ENCODE results near the gene AFG1L. TPM values are rescaled to one million over a fixed set of nuclear protein-coding genes. Genes with fewer than 3 reads are reported as not detected.

Gene AFG1L
- total and polyA plus RNA-seq, 2 donors: 3.9 to 9.8 TPM

DNA sequence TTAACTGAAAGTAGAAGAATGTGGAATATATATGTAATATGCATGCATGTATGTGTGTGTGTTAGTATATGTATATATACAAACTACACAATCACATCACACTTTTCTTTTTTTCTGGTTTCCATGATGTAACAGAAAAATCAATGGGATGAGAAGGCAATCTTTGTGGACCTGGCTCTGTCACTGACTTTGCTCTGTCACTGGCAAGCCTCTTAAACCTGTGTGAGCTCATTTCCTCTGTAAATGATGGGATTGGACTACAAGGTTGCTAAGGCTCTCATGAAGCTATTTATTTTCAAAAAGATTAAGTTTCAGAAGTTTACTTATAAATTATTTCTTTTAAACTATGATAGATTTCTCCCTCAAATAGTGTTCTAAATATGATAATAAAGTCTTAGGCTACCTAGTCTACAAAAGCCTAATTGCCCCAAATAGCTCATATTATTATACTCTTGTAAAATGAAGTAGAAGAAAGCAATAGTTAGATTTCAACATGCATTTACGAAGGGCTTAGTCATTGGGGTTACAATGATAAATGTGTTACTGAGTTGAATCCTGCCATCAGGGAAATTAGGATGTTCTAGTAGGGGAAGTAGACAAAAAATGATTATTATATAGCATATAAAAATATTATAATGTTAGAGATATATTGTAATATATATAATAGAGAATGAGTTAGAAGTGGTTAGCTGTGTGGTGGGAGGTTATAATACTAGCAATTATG lies 129.3 kb downstream of the AFG1L start:
- Histone ChIP-seq H3K4me1 (ENCODE audit: control insufficient read depth in 2 of 2, insufficient read depth in 2 of 2, low read length in 2 of 2) (no peaks in the 10 kb centered on the region), H3K36me3 (ENCODE audit: control insufficient read depth in 2 of 2, insufficient read depth in 2 of 2, low read length in 1 of 2) (no peaks in the 10 kb centered on the region), H3K9me3 (ENCODE audit: control insufficient read depth in 2 of 2, insufficient read depth in 1 of 2, low read length in 1 of 2) (no peaks in the 10 kb centered on the region), H3K27ac (ENCODE audit: low read depth in 1 of 2, low read length in 1 of 2) (no peak overlapping the region), H3K4me3 (ENCODE audit: low read length in 2 of 2) (no peak overlapping the region), H3K27me3 (ENCODE audit: control insufficient read depth in 2 of 2, insufficient read depth in 1 of 2, low read length in 1 of 2) (no peaks in the 10 kb centered on the region)
- WGBS: 98% methylated on average over 1 of the region's 1 CpG
- DNase-seq (ENCODE audit: low read depth in 6 of 9, low spot score in 9 of 9): no peak

GRCh38 chr6:108425428-108425827 lies 130.6 kb downstream of the AFG1L start:
- Histone ChIP-seq H3K9me3 (ENCODE audit: control insufficient read depth in 2 of 2, insufficient read depth in 1 of 2, low read length in 1 of 2) (no peaks in the 10 kb centered on the region), H3K27ac (ENCODE audit: low read depth in 1 of 2, low read length in 1 of 2) (no peak overlapping the region), H3K36me3 (ENCODE audit: control insufficient read depth in 2 of 2, insufficient read depth in 2 of 2, low read length in 1 of 2) (no peaks in the 10 kb centered on the region), H3K27me3 (ENCODE audit: control insufficient read depth in 2 of 2, insufficient read depth in 1 of 2, low read length in 1 of 2) (no peaks in the 10 kb centered on the region), H3K4me3 (ENCODE audit: low read length in 2 of 2) (no peak overlapping the region), H3K4me1 (ENCODE audit: control insufficient read depth in 2 of 2, insufficient read depth in 2 of 2, low read length in 2 of 2) (no peaks in the 10 kb centered on the region)
- 98% methylated on average over 2 of the region's 2 CpGs for WGBS
- no peak for DNase-seq (ENCODE audit: low read depth in 6 of 9, low spot score in 9 of 9)

GRCh38 chr6:108432143-108432542 lies 137.3 kb downstream of the AFG1L start:
- Histone ChIP-seq H3K27ac (ENCODE audit: low read depth in 1 of 2, low read length in 1 of 2) (no peak overlapping the region), H3K4me1 (ENCODE audit: control insufficient read depth in 2 of 2, insufficient read depth in 2 of 2, low read length in 2 of 2) (no peaks in the 10 kb centered on the region), H3K36me3 (ENCODE audit: control insufficient read depth in 2 of 2, insufficient read depth in 2 of 2, low read length in 1 of 2) (no peaks in the 10 kb centered on the region), H3K9me3 (ENCODE audit: control insufficient read depth in 2 of 2, insufficient read depth in 1 of 2, low read length in 1 of 2) (no peaks in the 10 kb centered on the region), H3K4me3 (ENCODE audit: low read length in 2 of 2) (no peak overlapping the region), H3K27me3 (ENCODE audit: control insufficient read depth in 2 of 2, insufficient read depth in 1 of 2, low read length in 1 of 2) (no peaks in the 10 kb centered on the region)
- 96% methylated on average over 2 of the region's 2 CpGs for WGBS
- DNase-seq (ENCODE audit: low read depth in 6 of 9, low spot score in 9 of 9): no peak

DNA sequence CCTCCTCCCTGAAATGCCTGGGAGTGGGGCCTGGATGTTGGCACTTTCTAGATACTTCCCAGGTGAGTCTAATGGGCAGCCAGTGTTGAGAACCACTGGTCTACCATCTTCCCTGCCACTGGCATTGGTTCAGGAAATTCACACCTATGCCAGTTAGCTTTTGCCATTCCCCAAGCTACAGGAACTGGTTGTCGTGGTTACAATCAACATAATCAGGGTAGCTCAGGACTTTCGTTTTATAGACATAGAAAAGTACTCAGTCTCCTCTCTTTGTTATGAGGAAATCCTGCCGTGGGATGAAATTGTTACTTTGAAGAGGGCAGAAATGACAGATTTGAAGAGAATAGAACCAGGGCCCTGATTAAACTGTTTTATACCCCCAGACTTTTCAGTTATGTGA lies 137.9 kb downstream of the AFG1L start:
- no peaks in the 10 kb centered on the region for H3K9me3 ChIP-seq (ENCODE audit: control insufficient read depth in 2 of 2, insufficient read depth in 1 of 2, low read length in 1 of 2)
- 31% methylated on average over 3 of the region's 3 CpGs for WGBS
- H3K36me3 ChIP-seq (ENCODE audit: control insufficient read depth in 2 of 2, insufficient read depth in 2 of 2, low read length in 1 of 2): no peaks in the 10 kb centered on the region
- no peaks in the 10 kb centered on the region for H3K4me1 ChIP-seq (ENCODE audit: control insufficient read depth in 2 of 2, insufficient read depth in 2 of 2, low read length in 2 of 2)
- H3K27ac ChIP-seq (ENCODE audit: low read depth in 1 of 2, low read length in 1 of 2): no peak overlapping the region
- H3K27me3 ChIP-seq (ENCODE audit: control insufficient read depth in 2 of 2, insufficient read depth in 1 of 2, low read length in 1 of 2): no peaks in the 10 kb centered on the region
- no peak overlapping the region for H3K4me3 ChIP-seq (ENCODE audit: low read length in 2 of 2)
- peak in 1 of 9 donors; percentile 45 for DNase-seq (ENCODE audit: low read depth in 6 of 9, low spot score in 9 of 9)

GRCh38 chr6:108434222-108434621 lies 139.4 kb downstream of the AFG1L start:
- DNase-seq (ENCODE audit: low read depth in 6 of 9, low spot score in 9 of 9): no peak
- 90% methylated on average over 1 of the region's 1 CpG for WGBS
- no peaks in the 10 kb centered on the region for H3K36me3 ChIP-seq (ENCODE audit: control insufficient read depth in 2 of 2, insufficient read depth in 2 of 2, low read length in 1 of 2)
- no peak overlapping the region for H3K27ac ChIP-seq (ENCODE audit: low read depth in 1 of 2, low read length in 1 of 2)
- H3K4me1 ChIP-seq (ENCODE audit: control insufficient read depth in 2 of 2, insufficient read depth in 2 of 2, low read length in 2 of 2): no peaks in the 10 kb centered on the region
- no peaks in the 10 kb centered on the region for H3K9me3 ChIP-seq (ENCODE audit: control insufficient read depth in 2 of 2, insufficient read depth in 1 of 2, low read length in 1 of 2)
- H3K4me3 ChIP-seq (ENCODE audit: low read length in 2 of 2): no peak overlapping the region
- no peaks in the 10 kb centered on the region for H3K27me3 ChIP-seq (ENCODE audit: control insufficient read depth in 2 of 2, insufficient read depth in 1 of 2, low read length in 1 of 2)

DNA sequence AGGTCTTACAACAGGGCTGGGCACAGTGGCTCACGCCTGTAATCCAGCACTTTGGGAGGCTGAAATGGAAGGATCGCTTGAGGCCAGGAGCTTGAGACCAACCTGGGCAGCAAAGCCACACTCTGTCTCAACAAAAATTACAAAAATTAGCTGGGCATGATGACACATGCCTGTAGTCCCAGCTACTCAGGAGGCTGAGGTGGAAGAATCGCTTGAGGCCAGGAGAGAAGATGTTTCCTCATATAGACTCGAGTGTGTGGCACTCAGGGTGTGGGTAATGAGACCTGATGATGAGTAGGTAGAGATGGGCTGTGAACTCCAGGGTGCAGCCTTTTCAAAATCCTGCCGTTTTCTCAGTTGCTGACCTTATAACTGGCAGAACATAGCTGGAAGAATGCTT lies 140.5 kb downstream of the AFG1L start:
- WGBS: 95% methylated on average over 5 of the region's 5 CpGs
- Histone ChIP-seq H3K27me3 (ENCODE audit: control insufficient read depth in 2 of 2, insufficient read depth in 1 of 2, low read length in 1 of 2) (no peaks in the 10 kb centered on the region), H3K27ac (ENCODE audit: low read depth in 1 of 2, low read length in 1 of 2) (no peak overlapping the region), H3K4me1 (ENCODE audit: control insufficient read depth in 2 of 2, insufficient read depth in 2 of 2, low read length in 2 of 2) (no peaks in the 10 kb centered on the region), H3K36me3 (ENCODE audit: control insufficient read depth in 2 of 2, insufficient read depth in 2 of 2, low read length in 1 of 2) (no peaks in the 10 kb centered on the region), H3K4me3 (ENCODE audit: low read length in 2 of 2) (no peak overlapping the region), H3K9me3 (ENCODE audit: control insufficient read depth in 2 of 2, insufficient read depth in 1 of 2, low read length in 1 of 2) (no peaks in the 10 kb centered on the region)
- DNase-seq (ENCODE audit: low read depth in 6 of 9, low spot score in 9 of 9): no peak

GRCh38 chr6:108436771-108437170 lies 141.9 kb downstream of the AFG1L start:
- no peaks in the 10 kb centered on the region for H3K27me3 ChIP-seq (ENCODE audit: control insufficient read depth in 2 of 2, insufficient read depth in 1 of 2, low read length in 1 of 2)
- no peaks in the 10 kb centered on the region for H3K4me1 ChIP-seq (ENCODE audit: control insufficient read depth in 2 of 2, insufficient read depth in 2 of 2, low read length in 2 of 2)
- no peaks in the 10 kb centered on the region for H3K9me3 ChIP-seq (ENCODE audit: control insufficient read depth in 2 of 2, insufficient read depth in 1 of 2, low read length in 1 of 2)
- no peak overlapping the region for H3K27ac ChIP-seq (ENCODE audit: low read depth in 1 of 2, low read length in 1 of 2)
- no peak overlapping the region for H3K4me3 ChIP-seq (ENCODE audit: low read length in 2 of 2)
- over 99% methylated on average over 2 of the region's 2 CpGs for WGBS
- no peak for DNase-seq (ENCODE audit: low read depth in 6 of 9, low spot score in 9 of 9)
- no peaks in the 10 kb centered on the region for H3K36me3 ChIP-seq (ENCODE audit: control insufficient read depth in 2 of 2, insufficient read depth in 2 of 2, low read length in 1 of 2)

DNA sequence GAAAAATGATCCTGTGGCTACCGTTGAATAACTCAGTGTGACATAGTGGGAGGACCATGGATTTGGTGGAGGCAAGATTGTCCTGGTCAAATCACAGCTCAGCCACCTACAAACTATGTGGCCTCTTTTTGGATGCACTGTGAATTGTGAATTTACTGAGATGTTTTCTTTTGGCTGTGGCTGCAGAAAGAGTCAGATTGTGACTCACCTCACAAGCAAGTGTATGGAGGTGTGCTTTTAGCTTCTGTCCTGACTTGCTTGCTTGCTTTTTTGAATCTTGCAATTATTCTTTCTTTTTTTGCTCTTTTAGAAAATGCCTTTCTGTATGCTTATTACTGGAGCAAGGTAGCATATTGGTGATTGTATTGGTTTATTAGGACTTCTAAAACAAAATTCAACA lies 143.0 kb downstream of the AFG1L start:
- no peak for DNase-seq (ENCODE audit: low read depth in 6 of 9, low spot score in 9 of 9)
- Histone ChIP-seq H3K9me3 (ENCODE audit: control insufficient read depth in 2 of 2, insufficient read depth in 1 of 2, low read length in 1 of 2) (no peaks in the 10 kb centered on the region), H3K4me3 (ENCODE audit: low read length in 2 of 2) (no peak overlapping the region), H3K27me3 (ENCODE audit: control insufficient read depth in 2 of 2, insufficient read depth in 1 of 2, low read length in 1 of 2) (no peaks in the 10 kb centered on the region), H3K27ac (ENCODE audit: low read depth in 1 of 2, low read length in 1 of 2) (no peak overlapping the region), H3K4me1 (ENCODE audit: control insufficient read depth in 2 of 2, insufficient read depth in 2 of 2, low read length in 2 of 2) (no peaks in the 10 kb centered on the region), H3K36me3 (ENCODE audit: control insufficient read depth in 2 of 2, insufficient read depth in 2 of 2, low read length in 1 of 2) (no peaks in the 10 kb centered on the region)
- 93% methylated on average over 1 of the region's 1 CpG for WGBS

DNA sequence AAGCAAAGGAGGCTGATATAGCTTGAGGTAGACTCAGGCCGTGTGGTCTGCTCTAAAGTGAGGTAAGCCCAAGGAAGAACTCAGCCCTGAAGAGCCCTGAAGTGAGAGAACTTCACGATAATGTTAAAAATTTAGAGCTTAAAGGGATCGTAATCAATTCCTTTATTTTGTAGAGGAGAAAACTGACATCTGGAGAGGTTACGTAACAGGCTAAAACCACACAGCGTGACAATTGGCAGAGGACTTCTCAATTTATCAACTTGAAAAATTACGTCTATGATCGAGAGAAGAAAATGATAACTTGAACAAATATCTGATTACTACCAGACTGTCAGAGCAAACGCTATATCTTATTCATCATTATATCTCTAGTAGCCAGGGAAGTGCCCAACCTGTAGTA lies 144.1 kb downstream of the AFG1L start:
- no peaks in the 10 kb centered on the region for H3K4me1 ChIP-seq (ENCODE audit: control insufficient read depth in 2 of 2, insufficient read depth in 2 of 2, low read length in 2 of 2)
- 93% methylated on average over 8 of the region's 8 CpGs for WGBS
- no peaks in the 10 kb centered on the region for H3K36me3 ChIP-seq (ENCODE audit: control insufficient read depth in 2 of 2, insufficient read depth in 2 of 2, low read length in 1 of 2)

More for the DNA sequence above, 144.1 kb downstream of the AFG1L start:
- DNase-seq (ENCODE audit: low read depth in 6 of 9, low spot score in 9 of 9): no peak
- H3K9me3 ChIP-seq (ENCODE audit: control insufficient read depth in 2 of 2, insufficient read depth in 1 of 2, low read length in 1 of 2): no peaks in the 10 kb centered on the region
- no peak overlapping the region for H3K27ac ChIP-seq (ENCODE audit: low read depth in 1 of 2, low read length in 1 of 2)
- H3K27me3 ChIP-seq (ENCODE audit: control insufficient read depth in 2 of 2, insufficient read depth in 1 of 2, low read length in 1 of 2): no peaks in the 10 kb centered on the region
- H3K4me3 ChIP-seq (ENCODE audit: low read length in 2 of 2): no peak overlapping the region
